Spinal cord (tissue), 10 donors: ENCODE data around the gene PRSS23. TPM values are rescaled to one million over a fixed set of nuclear protein-coding genes. Genes with fewer than 3 reads are reported as not detected.
"Not testable (repeated sequence)": the region's sequence is repeated elsewhere in the genome, so short reads cannot be mapped to it uniquely, and the experiment has no call there.

Source experiments
- DNase-seq, 6 donors: peaks; one replicate each; pipeline versions ENCODE4 v3.0.0 to v3.0.0-alpha.2; 2013 to 2015; ENCODE audit warnings: low spot score in 6 of 6, low read depth in 4 of 6
- H3K27ac ChIP-seq: one replicate; pipeline ENCODE4 v1.5.1; 2013; ENCODE audit warnings: low read depth, low read length, control low read depth
- H3K27me3 ChIP-seq: one replicate; pipeline ENCODE4 v1.6.1; 2013; ENCODE audit warnings: low read length; ENCODE audit not compliant: control insufficient read depth, insufficient read depth
- H3K36me3 ChIP-seq: one replicate; pipeline ENCODE4 v1.6.1; 2013; ENCODE audit warnings: low read length; ENCODE audit not compliant: control insufficient read depth, insufficient read depth
- H3K4me1 ChIP-seq: one replicate; pipeline ENCODE4 v1.6.1; 2013; ENCODE audit warnings: low read length; ENCODE audit not compliant: control insufficient read depth, insufficient read depth
- H3K4me3 ChIP-seq: one replicate; pipeline ENCODE4 v1.5.1; 2013; ENCODE audit warnings: low read depth, low read length, control low read depth
- H3K9me3 ChIP-seq: one replicate; pipeline ENCODE4 v1.6.1; 2013; ENCODE audit warnings: low read length; ENCODE audit not compliant: control insufficient read depth, insufficient read depth
- WGBS: methylation state at CpG from one replicate; pipeline ENCODE4 v1.1.5; 2013; ENCODE audit warnings: missing lambda C conversion rate; ENCODE audit not compliant: insufficient coverage; 5-methylcytosine and 5-hydroxymethylcytosine counted together
- polyA plus RNA-seq, 2 donors: library from polyadenylated mRNA; unstranded; fragments of 120-200 nt; gene quantifications; one replicate each; pipeline ENCODE4 v1.2.1, GENCODE V29; 2013; ENCODE audit not compliant: insufficient read length in 2 of 2
- total RNA-seq, 2 donors: library from RNA; depleted of rRNA in 1 of 2; stranded (reverse); fragments of 120-200 nt in 1 of 2; fragments of >200 nt in 1 of 2; gene quantifications; one replicate each; pipeline versions ENCODE4 v1.2.3 to v1.2.4, GENCODE V29; 2013 to 2014
- donor health status: healthy.

The PRSS23 gene
- total and polyA plus RNA-seq, 4 donors, result 21.0 to 56.4 (median 24.8) TPM

DNA sequence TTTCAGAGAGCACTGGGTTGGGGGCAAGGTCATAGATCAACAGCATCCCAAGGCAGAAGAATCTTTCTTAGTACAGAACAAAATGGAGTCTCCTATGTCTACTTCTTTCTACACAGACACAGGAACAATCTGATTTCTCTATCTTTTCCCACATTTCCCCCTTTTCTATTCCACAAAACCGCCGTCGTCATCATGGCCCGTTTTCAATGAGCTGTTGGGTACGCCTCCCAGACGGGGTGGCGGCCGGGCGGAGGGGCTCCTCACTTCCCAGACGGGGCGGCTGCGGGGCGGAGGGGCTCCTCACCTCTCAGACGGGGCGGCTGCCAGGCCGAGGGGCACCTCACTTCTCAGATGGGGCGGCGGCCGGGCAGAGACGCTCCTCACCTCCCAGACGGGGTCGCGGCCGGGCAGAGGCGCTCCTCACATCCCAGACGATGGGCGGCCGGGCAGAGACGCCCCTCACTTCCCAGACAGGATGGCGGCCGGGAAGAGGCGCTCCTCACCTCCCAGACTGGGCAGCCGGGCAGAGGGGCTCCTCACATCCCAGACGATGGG lies 29.8 kb upstream of the PRSS23 start:
- H3K27me3 ChIP-seq, H3K36me3 ChIP-seq, H3K4me1 ChIP-seq, H3K4me3 ChIP-seq, H3K9me3 ChIP-seq, DNase-seq, H3K27ac ChIP-seq: not testable (repeated sequence)
- WGBS, result 98% methylated on average over 27 of the region's 34 CpGs

- H3K27me3 ChIP-seq, result no peaks in the 10 kb centered on the region
- DNase-seq, result peak in 1 of 6 donors; percentile 46
- 71% methylated on average over 1 of the region's 2 CpGs for WGBS
- no peak overlapping the region for H3K27ac ChIP-seq
- H3K36me3 ChIP-seq, result no peaks in the 10 kb centered on the region
- H3K4me3 ChIP-seq, result no peak overlapping the region
- no peaks in the 10 kb centered on the region for H3K9me3 ChIP-seq
- H3K4me1 ChIP-seq, result no peaks in the 10 kb centered on the region
Observed at GRCh38 chr11:86772999-86773398, 27.3 kb upstream of the PRSS23 start.

DNA sequence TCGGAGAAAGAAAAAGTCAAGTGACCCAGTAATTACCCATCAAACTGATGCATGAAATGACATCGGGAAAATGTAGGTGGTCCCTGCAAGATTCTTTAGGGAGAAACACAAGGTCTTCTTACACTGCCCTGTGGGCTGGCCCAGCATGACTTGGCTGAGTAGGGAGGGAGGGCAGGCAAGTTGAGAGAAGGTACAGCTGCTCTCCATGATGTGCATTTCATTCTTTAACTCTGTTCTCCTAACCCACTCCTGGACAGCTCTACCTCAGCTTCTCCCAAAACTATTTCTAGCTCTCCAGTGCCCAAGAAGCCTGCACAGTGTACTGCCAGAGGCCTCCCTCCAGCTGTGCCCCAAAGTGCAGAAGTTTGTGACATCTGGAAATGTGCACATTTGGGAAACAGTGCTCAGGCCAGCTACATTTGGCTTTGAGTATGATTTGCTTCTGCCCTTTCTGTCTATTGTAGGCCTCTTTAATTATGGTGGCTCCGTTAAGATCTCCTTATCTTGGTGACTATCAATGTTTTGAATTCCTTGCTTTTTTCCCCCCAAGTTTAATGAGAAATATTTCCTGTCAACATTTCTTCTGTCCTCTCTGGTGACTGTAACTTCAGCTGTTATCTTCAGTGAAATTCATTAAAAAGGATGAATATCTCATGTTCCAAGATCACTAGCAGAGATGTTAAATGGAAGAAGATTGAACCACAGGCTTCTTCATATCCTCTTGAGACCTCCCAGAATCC lies 26.7 kb upstream of the PRSS23 start:
- no peak for DNase-seq
- H3K36me3 ChIP-seq, result no peaks in the 10 kb centered on the region
- H3K4me3 ChIP-seq, result no peak overlapping the region
- H3K27me3 ChIP-seq, result no peaks in the 10 kb centered on the region
- WGBS, result no CpG with 5 or more reads among the region's 3 CpGs
- H3K9me3 ChIP-seq, result no peaks in the 10 kb centered on the region
- H3K27ac ChIP-seq, result no peak overlapping the region
- no peaks in the 10 kb centered on the region for H3K4me1 ChIP-seq

GRCh38 chr11:86774417-86774816 lies 25.9 kb upstream of the PRSS23 start:
- Histone ChIP-seq H3K9me3 (no peaks in the 10 kb centered on the region), H3K27ac (no peak overlapping the region), H3K27me3 (no peaks in the 10 kb centered on the region), H3K4me3 (no peak overlapping the region), H3K36me3 (no peaks in the 10 kb centered on the region), H3K4me1 (no peaks in the 10 kb centered on the region)
- DNase-seq, result no peak

DNA sequence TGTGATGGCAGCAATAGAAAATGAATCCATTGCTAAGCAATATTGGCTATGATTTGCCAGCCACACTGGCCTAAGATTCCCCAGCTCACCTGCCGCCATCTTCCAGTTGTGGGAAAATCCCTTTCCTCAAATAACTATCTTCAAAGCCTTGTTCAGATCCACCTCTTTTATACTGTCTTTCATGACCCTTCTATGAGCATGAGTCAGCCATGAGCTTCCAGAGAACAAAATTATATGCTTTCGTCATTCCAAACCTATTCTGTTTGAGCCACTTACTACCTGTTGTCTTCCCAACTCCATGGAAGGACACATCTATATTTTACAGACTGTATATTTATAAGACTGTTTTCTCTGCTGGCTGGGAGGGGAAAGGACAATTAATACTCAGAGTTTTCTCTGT lies 25.0 kb upstream of the PRSS23 start:
- Histone ChIP-seq H3K4me3 (no peak overlapping the region), H3K36me3 (no peaks in the 10 kb centered on the region), H3K9me3 (no peaks in the 10 kb centered on the region), H3K27me3 (no peaks in the 10 kb centered on the region), H3K27ac (no peak overlapping the region), H3K4me1 (no peaks in the 10 kb centered on the region)
- 100% methylated on average over 1 of the region's 2 CpGs for WGBS
- DNase-seq, result no peak

GRCh38 chr11:86781546-86781945 lies 18.8 kb upstream of the PRSS23 start:
- Histone ChIP-seq H3K27ac (no peak overlapping the region), H3K36me3 (no peaks in the 10 kb centered on the region), H3K9me3 (no peaks in the 10 kb centered on the region), H3K4me3 (no peak overlapping the region), H3K4me1 (no peaks in the 10 kb centered on the region), H3K27me3 (no peaks in the 10 kb centered on the region)
- DNase-seq, result no peak

GRCh38 chr11:86782742-86783141 lies 17.6 kb upstream of the PRSS23 start:
- no peak for DNase-seq
- Histone ChIP-seq H3K27ac (no peak overlapping the region), H3K27me3 (no peaks in the 10 kb centered on the region), H3K4me3 (no peak overlapping the region), H3K9me3 (no peaks in the 10 kb centered on the region), H3K4me1 (no peaks in the 10 kb centered on the region), H3K36me3 (no peaks in the 10 kb centered on the region)
- no CpG with 5 or more reads among the region's 4 CpGs for WGBS

GRCh38 chr11:86783661-86784060 lies 16.7 kb upstream of the PRSS23 start:
- no CpG with 5 or more reads among the region's 2 CpGs for WGBS
- Histone ChIP-seq H3K27ac (no peak overlapping the region), H3K9me3 (no peaks in the 10 kb centered on the region), H3K27me3 (no peaks in the 10 kb centered on the region), H3K4me3 (no peak overlapping the region), H3K36me3 (no peaks in the 10 kb centered on the region), H3K4me1 (no peaks in the 10 kb centered on the region)
- no peak for DNase-seq

- no peaks in the 10 kb centered on the region for H3K9me3 ChIP-seq
- no peaks in the 10 kb centered on the region for H3K36me3 ChIP-seq
- H3K4me3 ChIP-seq, result no peak overlapping the region
- no CpG with 5 or more reads among the region's 2 CpGs for WGBS
- H3K4me1 ChIP-seq, result no peaks in the 10 kb centered on the region
- H3K27me3 ChIP-seq, result no peaks in the 10 kb centered on the region
- DNase-seq, result no peak
- no peak overlapping the region for H3K27ac ChIP-seq
Observed at GRCh38 chr11:86784241-86784681, 16.1 kb upstream of the PRSS23 start.

- Histone ChIP-seq H3K4me1 (no peaks in the 10 kb centered on the region), H3K9me3 (no peaks in the 10 kb centered on the region), H3K4me3 (no peak overlapping the region), H3K27ac (no peak overlapping the region), H3K27me3 (no peaks in the 10 kb centered on the region), H3K36me3 (no peaks in the 10 kb centered on the region)
- WGBS, result 94% methylated on average over 2 of the region's 3 CpGs
- DNase-seq, result no peak
Observed at GRCh38 chr11:86785576-86785975, 14.8 kb upstream of the PRSS23 start.
